Endothelial cell of umbilical vein (primary cell): Measurements from ENCODE around the gene MYT1. TPM values are rescaled to one million over a fixed set of nuclear protein-coding genes. Genes with fewer than 3 reads are reported as not detected.

Experiments
- BruUV-seq: library from RNA; stranded (reverse); fragments of 400-500 nt; replicated peaks from 2 replicates; lab custom pipeline; 2021; lab: Mats Ljungman, UMichigan
- CTCF ChIA-PET: fragments of 300-600, 350-600 bp; sonication (Branson Sonifier 250); formaldehyde crosslinking; loops from one replicate; lab custom pipeline; 2021; ENCODE audit warnings: antibody characterized with exemption, inconsistent platforms; lab: Charles Lee
- POLR2A ChIA-PET: fragments of 300-600, 350-600 bp; sonication (Branson Sonifier 250); formaldehyde crosslinking; loops from one replicate; lab custom pipeline; 2021; ENCODE audit warnings: antibody characterized with exemption, inconsistent platforms; lab: Charles Lee
- DNase-seq: peaks from one replicate; pipeline ENCODE4 v3.0.0-alpha.2; 2011; ENCODE audit warnings: low read depth, low spot score
- FAIRE-seq: peaks from 2 replicates; lab custom pipeline; 2011; peaks lifted over from hg19 to GRCh38; lab: Jason Lieb, UNC
- H2AFZ ChIP-seq: 2 replicates; pipeline ENCODE4 v1.6.0; 2012; ENCODE audit warnings: low read depth, low read length, control low read depth, inconsistent platforms
- H3K27ac ChIP-seq: 2 replicates; pipeline ENCODE4 v1.5.1; 2011; ENCODE audit warnings: low read depth, mild to moderate bottlenecking, control low read depth, low read length, moderate library complexity; ENCODE audit not compliant: insufficient read depth
- H3K27me3 ChIP-seq, 2 experiments: 2 replicates each; pipeline versions ENCODE4 v1.6.0 to v1.6.1; 2011; ENCODE audit warnings: low read length in 2 of 2, mixed read lengths in 1 of 2; ENCODE audit not compliant: control insufficient read depth in 2 of 2, insufficient read depth in 2 of 2
- H3K36me3 ChIP-seq, 2 experiments: 2 replicates in 1 of 2; 3 replicates in 1 of 2; pipeline ENCODE4 v1.5.1; 2011; ENCODE audit warnings: low read length in 2 of 2, mild to moderate bottlenecking in 1 of 2, moderate library complexity in 1 of 2; ENCODE audit not compliant: control insufficient read depth in 2 of 2, insufficient read depth in 2 of 2; ENCODE audit errors: extremely low read depth in 1 of 2
- H3K4me1 ChIP-seq: 3 replicates; pipeline ENCODE4 v1.5.1; 2011; ENCODE audit warnings: mild to moderate bottlenecking, low read length; ENCODE audit not compliant: control insufficient read depth, insufficient read depth; ENCODE audit errors: extremely low read depth
- H3K4me2 ChIP-seq: 2 replicates; pipeline ENCODE4 v1.6.1; 2011; ENCODE audit warnings: low read length, control low read depth, mixed read lengths; ENCODE audit not compliant: insufficient read depth
- H3K4me3 ChIP-seq, 3 experiments: fragments of 200-600 bp in 1 of 3; sonication (generic), shearing (Covaris generic) in 1 of 3; replicated peaks in 1 of 3; 2 replicates each; pipeline ENCODE4 v1.5.1; 2011 to 2016; ENCODE audit warnings: control low read depth in 3 of 3, low read length in 3 of 3, mild to moderate bottlenecking in 2 of 3, inconsistent platforms in 1 of 3, low read depth in 1 of 3, moderate library complexity in 1 of 3; ENCODE audit not compliant: insufficient read depth in 1 of 3
- H3K79me2 ChIP-seq: 2 replicates; pipeline ENCODE4 v1.6.0; 2012; ENCODE audit warnings: low read length, inconsistent platforms; ENCODE audit not compliant: control insufficient read depth, insufficient read depth
- H3K9ac ChIP-seq: replicated peaks from 2 replicates; pipeline ENCODE3; 2011; ENCODE audit warnings: low read length, control low read depth; ENCODE audit not compliant: insufficient read depth; ENCODE audit errors: extremely low read depth
- H3K9me1 ChIP-seq: replicated peaks from 3 replicates; pipeline ENCODE4 v1.6.0; 2011; ENCODE audit warnings: mild to moderate bottlenecking, low read length; ENCODE audit not compliant: control insufficient read depth, insufficient read depth; ENCODE audit errors: extremely low read depth
- H3K9me3 ChIP-seq: replicated peaks from 2 replicates; pipeline ENCODE4 v1.5.1; 2012; ENCODE audit warnings: low read length, inconsistent platforms; ENCODE audit not compliant: control insufficient read depth, insufficient read depth
- H4K20me1 ChIP-seq: replicated peaks from 2 replicates; pipeline ENCODE3; 2011; ENCODE audit warnings: mild to moderate bottlenecking, low read length; ENCODE audit not compliant: control insufficient read depth, insufficient read depth; ENCODE audit errors: extremely low read depth
- CTCF ChIP-seq, 2 donors: IDR thresholded peaks; 1 replicate in 1 of 2; 2 replicates in 1 of 2; pipeline ENCODE4 v1.5.1; 2011; ENCODE audit warnings: low read length in 2 of 2, mild to moderate bottlenecking in 2 of 2, moderate library complexity in 2 of 2, control low read depth in 1 of 2, inconsistent platforms in 1 of 2, low read depth in 1 of 2; ENCODE audit not compliant: insufficient read depth in 1 of 2; ENCODE audit errors: extremely low read depth in 1 of 2
- EZH2 ChIP-seq: IDR thresholded peaks from 2 replicates; pipeline ENCODE4 v1.6.1; 2012; ENCODE audit warnings: borderline replicate concordance, low read depth, mild to moderate bottlenecking, moderate library complexity, low read length, inconsistent platforms; ENCODE audit not compliant: severe bottlenecking
- FOS ChIP-seq: IDR thresholded peaks from 2 replicates; pipeline ENCODE4 v1.6.1; 2011; ENCODE audit warnings: mild to moderate bottlenecking, low read length, moderate library complexity, borderline replicate concordance; ENCODE audit not compliant: insufficient read depth
- GATA2 ChIP-seq: IDR thresholded peaks from 2 replicates; pipeline ENCODE4 v1.7.0; 2011; ENCODE audit warnings: low read depth, mild to moderate bottlenecking, moderate library complexity, mixed read lengths, low read length; ENCODE audit not compliant: insufficient read length, insufficient read depth
- JUN ChIP-seq: IDR thresholded peaks from 2 replicates; pipeline ENCODE4 v1.6.1; 2011; ENCODE audit warnings: borderline replicate concordance, low read depth; ENCODE audit not compliant: insufficient read length, insufficient read depth
- MYC ChIP-seq: IDR thresholded peaks from one replicate; pipeline ENCODE4 v1.6.1; 2011; ENCODE audit warnings: mild to moderate bottlenecking, low read depth, low read length
- POLR2A ChIP-seq: IDR thresholded peaks from 2 replicates; pipeline ENCODE4 v1.6.1; 2012; ENCODE audit warnings: low read depth, mild to moderate bottlenecking, control low read depth, low read length
- POLR2AphosphoS5 ChIP-seq: IDR thresholded peaks from 2 replicates; pipeline ENCODE4 v1.6.1; 2012; ENCODE audit warnings: low read depth, mild to moderate bottlenecking, control low read depth, low read length, moderate library complexity; ENCODE audit not compliant: insufficient read depth
- dilution Hi-C: fragments of 300-500 bp; cut with MboI; formaldehyde crosslinking; loops from one replicate; pipeline ENCODE4 v1.15.0; 2019; ENCODE audit warnings: low sequenced_read_pairs; ENCODE audit not compliant: extremely low pct_ligation_motif_present
- intact Hi-C: fragments of 100-400 bp; cut with micrococcal nuclease; formaldehyde crosslinking; loops from one replicate; pipeline ENCODE4 v1.10.0; 2022
- polyA plus RNA-seq, 4 experiments: library from polyadenylated mRNA; depleted of rRNA in 3 of 4; stranded (reverse) in 3 of 4; unstranded in 1 of 4; fragments of >200 nt; gene quantifications; 2 replicates each; pipeline versions ENCODE4 v1.2.1 to v1.2.3, GENCODE V29; 2011 to 2012; ENCODE audit warnings: missing spikeins in 1 of 4
- total RNA-seq: library from RNA; stranded (reverse); gene quantifications from 2 replicates; pipeline ENCODE4 v1.2.3, GENCODE V29; 2021
- TF ChIP-seq, protein P1 (sequence below): IDR thresholded peaks from 2 replicates; pipeline ENCODE4 v1.6.1; 2011; ENCODE audit not compliant: insufficient read depth, insufficient read length

MYT1 gene
- total and polyA plus RNA-seq, 2 donors (not counting 3 experiments of a cell fraction or from before 2014, with no cell fraction given): not detected

DNA sequence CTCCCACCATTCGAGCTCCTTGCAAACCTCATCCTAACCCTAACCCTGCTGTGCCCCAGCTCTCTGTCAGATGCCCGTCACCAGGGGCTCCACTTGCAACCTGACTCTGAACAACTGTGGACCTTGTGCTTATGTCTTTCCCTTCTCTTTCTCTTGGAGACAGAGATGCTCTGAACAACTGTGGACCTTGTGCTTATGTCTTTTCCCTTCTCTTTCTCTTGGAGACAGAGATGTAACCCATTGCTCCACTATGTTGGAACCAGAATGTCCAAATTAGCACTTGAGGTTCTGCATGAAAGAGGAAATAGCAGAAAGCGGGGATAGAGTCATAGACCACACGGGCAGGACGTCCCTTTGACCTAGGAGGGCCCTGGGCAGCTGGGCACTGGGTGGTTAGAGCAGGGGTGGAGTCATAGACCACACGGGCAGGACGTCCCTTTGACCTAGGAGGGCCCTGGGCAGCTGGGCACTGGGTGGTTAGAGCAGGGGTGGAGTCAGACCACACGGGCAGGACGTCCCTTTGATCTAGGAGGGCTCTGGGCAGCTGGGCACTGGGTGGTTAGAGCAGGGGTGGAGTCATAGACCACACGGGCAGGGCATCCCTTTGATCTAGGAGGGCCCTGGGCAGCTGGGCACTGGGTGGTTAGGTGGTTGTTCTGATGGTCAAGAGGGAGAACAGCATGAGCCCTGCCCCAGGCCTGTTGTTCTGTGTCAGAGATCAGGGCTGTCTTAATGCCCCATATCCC, 113.5 kb downstream of the MYT1 start:
- FAIRE-seq (no peak), DNase-seq (no peak)
- Histone ChIP-seq H3K9ac (no peak overlapping the region), H3K9me3 (no peaks in the 10 kb centered on the region), H2AFZ (no peak overlapping the region), H3K9me1 (no peaks in the 10 kb centered on the region), H3K27me3 (no peaks in the 10 kb centered on the region), H4K20me1 (no peaks in the 10 kb centered on the region), H3K4me2 (no peak overlapping the region), H3K79me2 (no peaks in the 10 kb centered on the region), H3K4me3 (no peak overlapping the region), H3K36me3 (peaks cover 0 to 2% of the 10 kb centered on the region in 2 experiments), H3K27ac (no peak overlapping the region), H3K4me1 (no peaks in the 10 kb centered on the region)
- POLR2A ChIA-PET: no interaction called here
- TF ChIP-seq POLR2A (no peak), CTCF (IDR thresholded peaks at IDR 0.05; ENCODE audit: extremely low read depth in 1 of 2, insufficient read depth in 1 of 2, low read depth in 1 of 2, low read length in 2 of 2) (no peak), GATA2 (no peak), POLR2AphosphoS5 (no peak), FOS (no peak), MYC (no peak), JUN (no peak), EZH2 (no peak)
- TF ChIP-seq, protein P1, sequence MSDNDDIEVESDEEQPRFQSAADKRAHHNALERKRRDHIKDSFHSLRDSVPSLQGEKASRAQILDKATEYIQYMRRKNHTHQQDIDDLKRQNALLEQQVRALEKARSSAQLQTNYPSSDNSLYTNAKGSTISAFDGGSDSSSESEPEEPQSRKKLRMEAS: no peak
- intact Hi-C loops: no loop called here
- dilution Hi-C loops: no loop called here
- CTCF ChIA-PET: interaction anchor here (1.3 kb wide), 1 partner anchor 20 kb away, joined by 3 read pairs; no protein-coding TSS in a partner anchor
- BruUV-seq: no TSS peak
